A549 (cell line): ENCODE results near the gene TBC1D22A. TPM values are rescaled to one million over a fixed set of nuclear protein-coding genes. Genes with fewer than 3 reads are reported as not detected.

ENCODE experiments used
- ATAC-seq, 2 experiments: fragments of 200-7000 bp in 1 of 2; fragments of >200 bp in 1 of 2; cut with Nextera tagmentation in 1 of 2; cut with Tn5 transposase in 1 of 2; 3 replicates each; pipeline versions ENCODE4 v1.8.0 to v1.9.1; 2018 to 2020; ENCODE audit warnings: mild to moderate bottlenecking in 1 of 2, moderate library complexity in 1 of 2
- CTCF ChIA-PET: fragments of 300-600 bp; sonication (Branson Sonifier 250); formaldehyde crosslinking; extraction: SDS; loops from one replicate; lab custom pipeline; 2021; ENCODE audit warnings: antibody characterized with exemption, inconsistent platforms; lab: Yijun Ruan, JAX
- POLR2A ChIA-PET: fragments of 350-600 bp; formaldehyde crosslinking; extraction: SDS; loops from one replicate; lab custom pipeline; 2021; ENCODE audit warnings: antibody characterized with exemption, inconsistent platforms; lab: Yijun Ruan, JAX
- DNase-seq, 2 experiments: peaks; one replicate each; pipeline versions ENCODE4 v3.0.0 to v3.0.0-alpha.2; 2011 to 2016; ENCODE audit warnings: low read depth in 1 of 2, low spot score in 1 of 2
- FAIRE-seq: peaks from 2 replicates; lab custom pipeline; 2011; peaks lifted over from hg19 to GRCh38; lab: Jason Lieb, UNC
- H3K27ac ChIP-seq, 2 experiments: fragments of >200 bp; sonication (Bioruptor Twin); formaldehyde crosslinking; 3 replicates each; pipeline ENCODE4 v1.5.1; 2016 to 2017
- H3K4me1 ChIP-seq: fragments of >200 bp; sonication (Bioruptor Twin); formaldehyde crosslinking; 3 replicates; pipeline ENCODE4 v1.6.1; 2016
- H3K4me2 ChIP-seq: fragments of >200 bp; sonication (Bioruptor Twin); formaldehyde crosslinking; 3 replicates; pipeline ENCODE4 v1.6.1; 2016
- H3K4me3 ChIP-seq: fragments of >200 bp; sonication (Bioruptor Twin); formaldehyde crosslinking; 3 replicates; pipeline ENCODE4 v1.5.1; 2016
- H3K9me3 ChIP-seq: fragments of >200 bp; sonication (Bioruptor Twin); formaldehyde crosslinking; 3 replicates; pipeline ENCODE4 v1.6.1; 2016
- BCL3 ChIP-seq: fragments of >200 bp; sonication (Bioruptor Twin); formaldehyde crosslinking; IDR thresholded peaks from 3 replicates; pipeline ENCODE4 v1.6.1; 2016
- BHLHE40 ChIP-seq: IDR thresholded peaks from 2 replicates; pipeline ENCODE4 v1.6.1; 2012; ENCODE audit warnings: low read depth, low read length, inconsistent platforms
- CBX2 ChIP-seq: fragments of 200-600 bp; sonication (generic); IDR thresholded peaks from 2 replicates; pipeline ENCODE4 v1.6.1; 2016; ENCODE audit warnings: low read depth, mild to moderate bottlenecking, borderline replicate concordance
- CTCF ChIP-seq: fragments of >200 bp; sonication (Bioruptor Twin); formaldehyde crosslinking; IDR thresholded peaks from 3 replicates; pipeline ENCODE4 v1.5.1; 2016
- EP300 ChIP-seq, 2 experiments: fragments of >200 bp; sonication (Bioruptor Twin); formaldehyde crosslinking; IDR thresholded peaks; 2 replicates in 1 of 2; 3 replicates in 1 of 2; pipeline ENCODE4 v1.6.1; 2016 to 2017
- ESRRA ChIP-seq: fragments of 150-350 bp; IDR thresholded peaks from 2 replicates; pipeline ENCODE4 v1.6.1; 2014; ENCODE audit warnings: mild to moderate bottlenecking, low read length, borderline replicate concordance
- FOSB ChIP-seq: fragments of 250-450 bp; sonication (Bioruptor Pico); IDR thresholded peaks from 2 replicates; pipeline ENCODE4 v1.5.0; 2020; ENCODE audit warnings: mild to moderate bottlenecking, moderate library complexity
- HES2 ChIP-seq: fragments of >200 bp; sonication (Bioruptor Twin); formaldehyde crosslinking; IDR thresholded peaks from 2 replicates; pipeline ENCODE4 v1.6.1; 2016
- HEYL ChIP-seq: fragments of 250-450 bp; sonication (Bioruptor Pico); IDR thresholded peaks from 2 replicates; pipeline ENCODE4 v1.8.0; 2021; ENCODE audit warnings: mild to moderate bottlenecking, moderate library complexity
- HMGXB4 ChIP-seq: fragments of 250-450 bp; sonication (Bioruptor Pico); IDR thresholded peaks from 2 replicates; pipeline ENCODE4 v1.5.0; 2021; ENCODE audit warnings: mild to moderate bottlenecking, moderate library complexity, borderline replicate concordance
- JUNB ChIP-seq: fragments of >200 bp; sonication (Bioruptor Twin); formaldehyde crosslinking; IDR thresholded peaks from 2 replicates; pipeline ENCODE4 v1.6.1; 2016
- MYC ChIP-seq: IDR thresholded peaks from 2 replicates; pipeline ENCODE4 v1.6.1; 2012; ENCODE audit warnings: mild to moderate bottlenecking, inconsistent platforms, low read length, improper control_type of control experiment, borderline replicate concordance
- NPAS2 ChIP-seq: fragments of 250-450 bp; sonication (Bioruptor Pico); IDR thresholded peaks from 2 replicates; pipeline ENCODE4 v1.8.0; 2022; ENCODE audit warnings: mild to moderate bottlenecking, moderate library complexity, borderline replicate concordance
- POLR2A ChIP-seq: IDR thresholded peaks from 2 replicates; pipeline ENCODE4 v1.6.1; 2012; ENCODE audit warnings: mild to moderate bottlenecking, low read length
- RAD21 ChIP-seq, 2 experiments: fragments of >200 bp in 1 of 2; sonication (Bioruptor Twin) in 1 of 2; formaldehyde crosslinking in 1 of 2; IDR thresholded peaks in 1 of 2; conservative IDR thresholded peaks in 1 of 2; 2 replicates in 1 of 2; 3 replicates in 1 of 2; pipeline ENCODE4 v1.6.1; 2012 to 2018; ENCODE audit warnings: inconsistent platforms in 1 of 2
- SMC3 ChIP-seq: fragments of >200 bp; sonication (Bioruptor Twin); formaldehyde crosslinking; IDR thresholded peaks from 3 replicates; pipeline ENCODE4 v1.6.1; 2018; ENCODE audit warnings: inconsistent platforms
- ZFP36 ChIP-seq: fragments of 450-650 bp; IDR thresholded peaks from 2 replicates; pipeline ENCODE4 v1.6.1; 2014; ENCODE audit warnings: borderline replicate concordance; ENCODE audit not compliant: partially characterized antibody
- WGBS: methylation state at CpG from one replicate; pipeline ENCODE4 v1.1.6; 2017; ENCODE audit errors: missing lambda C conversion rate; 5-methylcytosine and 5-hydroxymethylcytosine counted together
- polyA plus RNA-seq, 4 experiments: library from polyadenylated mRNA; depleted of rRNA in 3 of 4; stranded (reverse); fragments of >200 nt; fragmentation: RNase III in 1 of 4; extraction: RNeasy Plus Mini Kit Qiagen cat#74134 plus additional on column Dnase treatment in 1 of 4; gene quantifications; 2 replicates in 3 of 4; 3 replicates in 1 of 4; pipeline ENCODE4 v1.2.3, GENCODE V29; 2011 to 2017
- TF ChIP-seq, protein P1 (sequence below): fragments of 250-450 bp; sonication (Bioruptor Pico); IDR thresholded peaks from 2 replicates; pipeline ENCODE4 v1.5.0; 2020; ENCODE audit warnings: low read depth, mild to moderate bottlenecking, moderate library complexity

Gene TBC1D22A
- polyA plus RNA-seq, 2 of the 4 experiments (the other 2 are of a cell fraction) = 8.9 to 10.8 TPM

- Histone ChIP-seq H3K4me3 (no peak overlapping the region), H3K9me3 (peaks cover 11% of the 10 kb centered on the region; the same call in 2 of the 3 replicates), H3K4me2 (no peak overlapping the region), H3K27ac (no peak overlapping the region), H3K4me1 (peaks cover 32% of the 10 kb centered on the region)
- no peak for ATAC-seq
- 91% methylated on average over 1 of the region's 1 CpG for WGBS
- ChIA-PET POLR2A (interaction anchor here (1.0 kb wide), 2 partner anchors 16 to 19 kb away, joined by 3 read pairs; no protein-coding TSS in a partner anchor), CTCF (interaction anchor here (0.6 to 3.9 kb wide), 15 partner anchors 8 to 195 kb away, joined by 3 to 29 read pairs (median 5); partner anchors contain the start of gene CERK)
- TF ChIP-seq HMGXB4 (no peak), CBX2 (no peak), POLR2A (no peak)
- TF ChIP-seq, protein P1, sequence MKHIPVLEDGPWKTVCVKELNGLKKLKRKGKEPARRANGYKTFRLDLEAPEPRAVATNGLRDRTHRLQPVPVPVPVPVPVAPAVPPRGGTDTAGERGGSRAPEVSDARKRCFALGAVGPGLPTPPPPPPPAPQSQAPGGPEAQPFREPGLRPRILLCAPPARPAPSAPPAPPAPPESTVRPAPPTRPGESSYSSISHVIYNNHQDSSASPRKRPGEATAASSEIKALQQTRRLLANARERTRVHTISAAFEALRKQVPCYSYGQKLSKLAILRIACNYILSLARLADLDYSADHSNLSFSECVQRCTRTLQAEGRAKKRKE = no peak
- FAIRE-seq = no peak
- no peak for DNase-seq
Measured at GRCh38 chr22:46758121-46758520, 4.3 kb upstream of the TBC1D22A start.

DNA sequence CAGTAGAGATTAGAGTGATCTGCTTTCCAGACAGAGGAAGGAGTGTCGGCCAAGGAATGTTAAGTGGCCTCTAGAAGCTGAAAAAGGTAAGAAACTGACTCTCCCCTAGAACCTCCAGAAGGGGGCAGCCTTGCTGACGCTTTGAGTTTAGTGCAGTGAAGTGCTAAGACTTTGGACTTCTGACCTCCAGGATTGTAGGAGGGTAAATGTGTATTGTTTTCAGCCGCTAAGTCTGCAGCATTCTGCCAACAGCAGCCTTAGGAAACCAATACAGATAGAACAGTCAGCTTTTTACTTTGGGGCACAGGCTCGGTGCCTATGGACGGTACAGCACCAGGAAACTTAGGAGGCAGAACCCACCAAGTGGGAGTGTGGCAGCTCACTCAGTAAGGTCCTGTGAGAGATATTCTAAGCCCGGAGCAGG, 3.6 kb upstream of the TBC1D22A start:
- peak; percentile 16 to 22; a peak in 3 of 6 replicates for ATAC-seq
- peak; percentile 38 to 72 for DNase-seq
- CTCF ChIA-PET = interaction anchor here (0.6 to 3.9 kb wide), 19 partner anchors 8 to 196 kb away, joined by 3 to 29 read pairs (median 3); partner anchors contain the start of gene CERK
- Histone ChIP-seq H3K9me3 (peaks cover 11% of the 10 kb centered on the region; the same call in 2 of the 3 replicates), H3K4me1 (peaks cover 30% of the 10 kb centered on the region), H3K4me3 (no peak overlapping the region), H3K27ac (peak overlapping the region in 1 of 2 experiments; percentile 50; a peak in 2 of 6 replicates), H3K4me2 (no peak overlapping the region)
- peak; percentile 85; the same call in 1 of the 2 replicates for TF ChIP-seq ESRRA
- no peak for TF ChIP-seq BCL3
- TF ChIP-seq ZFP36 = no peak
- TF ChIP-seq EP300 (IDR thresholded peaks at IDR 0.05) = no peak
- TF ChIP-seq POLR2A = no peak
- TF ChIP-seq CTCF = peak; percentile 57
- no peak for TF ChIP-seq MYC
- TF ChIP-seq NPAS2 = no peak
- TF ChIP-seq SMC3 = peak; percentile 40; the same call in 2 of the 3 replicates
- no peak for TF ChIP-seq JUNB
- TF ChIP-seq BHLHE40 = no peak
- peak; percentile 49 to 59 for TF ChIP-seq RAD21 (conservative IDR thresholded peaks at IDR 0.05 in 1 of 2, IDR thresholded peaks at IDR 0.05 in 1 of 2)
- FAIRE-seq = no peak
- 24% methylated on average over 3 of the region's 6 CpGs for WGBS
- POLR2A ChIA-PET = interaction anchor here (1.0 kb wide), 2 partner anchors 15 to 20 kb away, joined by 3 read pairs; no protein-coding TSS in a partner anchor

GRCh38 chr22:46761017-46761416, 1.4 kb upstream of the TBC1D22A start:
- H3K4me2 ChIP-seq = peak overlapping the region; percentile 88
- no peak for ATAC-seq
- peak overlapping the region in 1 of 2 experiments; percentile 97; a peak in 2 of 6 replicates for H3K27ac ChIP-seq
- peaks cover 23% of the 10 kb centered on the region for H3K4me1 ChIP-seq
- H3K9me3 ChIP-seq = peaks cover 5% of the 10 kb centered on the region; the same call in 1 of the 3 replicates
- no peak for FAIRE-seq
- H3K4me3 ChIP-seq = peak overlapping the region; percentile 98
- ChIA-PET CTCF (interaction anchor here (0.7 to 3.9 kb wide), 6 partner anchors 9 to 43 kb away, joined by 3 to 29 read pairs (median 4); partner anchors contain the start of gene CERK), POLR2A (interaction anchor here (2.3 to 2.5 kb wide), 2 partner anchors 13 to 22 kb away, joined by 28 to 43 read pairs; no protein-coding TSS in a partner anchor)
- 79% methylated on average over 6 of the region's 6 CpGs for WGBS
- no peak for DNase-seq
- TF ChIP-seq HES2 = no peak
- TF ChIP-seq FOSB = no peak
- TF ChIP-seq HEYL (CRISPR knock-in tag) = no peak
- TF ChIP-seq, all 56 proteins: peak for 0
